Neural cell (in vitro differentiated cells): ENCODE data around the gene KLHDC1.

Source experiments
- TAF1 ChIP-seq: IDR thresholded peaks from 2 replicates; pipeline ENCODE4 v1.6.1; 2012; ENCODE audit warnings: low read depth
- TF ChIP-seq, protein P1 (sequence below): fragments of 450-650 bp; IDR thresholded peaks from 2 replicates; pipeline ENCODE4 v1.5.1; 2014; ENCODE audit warnings: antibody characterized with exemption, mild to moderate bottlenecking, moderate library complexity; ENCODE audit not compliant: poor library complexity, severe bottlenecking

DNA sequence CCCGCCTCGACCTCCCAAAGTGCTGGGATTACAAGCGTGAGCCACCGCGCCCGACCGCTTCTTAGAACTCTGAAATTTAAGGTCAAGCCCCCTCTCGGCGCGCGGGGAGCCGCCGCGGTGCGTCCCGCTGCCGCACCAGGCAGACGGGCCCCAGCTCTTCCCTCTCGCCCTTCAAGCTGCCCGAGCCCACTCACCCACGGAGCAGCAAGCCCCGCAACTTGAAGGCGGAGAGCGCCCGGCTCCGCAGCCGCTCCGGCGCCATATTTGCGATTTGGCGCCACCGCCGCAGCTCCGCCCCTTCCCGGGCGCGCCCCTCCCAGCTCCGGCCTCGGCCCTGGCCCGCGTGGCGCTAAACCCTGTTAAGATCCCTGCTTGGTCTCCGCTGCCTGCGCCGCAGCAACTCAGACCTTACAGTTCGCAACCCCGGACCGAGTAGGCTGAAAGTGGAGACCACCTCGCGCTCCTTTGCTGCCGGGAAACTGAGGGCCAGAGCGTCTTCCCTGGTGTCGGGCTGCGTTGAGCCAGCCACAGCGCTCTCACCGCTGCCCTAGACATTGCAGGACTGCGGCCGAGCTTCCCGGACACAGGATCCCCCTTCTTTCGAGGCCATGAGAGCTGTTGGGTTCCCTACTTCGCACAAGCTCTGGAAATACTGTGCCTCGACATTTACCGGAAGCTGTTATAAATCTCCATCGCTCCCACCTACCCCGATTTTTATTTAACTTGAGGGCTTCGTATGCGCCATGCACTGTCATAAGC is 4.8 kb upstream of the KLHDC1 start, which contains the start of gene POLE2:
- no peak for TF ChIP-seq TAF1
- TF ChIP-seq, protein P1, sequence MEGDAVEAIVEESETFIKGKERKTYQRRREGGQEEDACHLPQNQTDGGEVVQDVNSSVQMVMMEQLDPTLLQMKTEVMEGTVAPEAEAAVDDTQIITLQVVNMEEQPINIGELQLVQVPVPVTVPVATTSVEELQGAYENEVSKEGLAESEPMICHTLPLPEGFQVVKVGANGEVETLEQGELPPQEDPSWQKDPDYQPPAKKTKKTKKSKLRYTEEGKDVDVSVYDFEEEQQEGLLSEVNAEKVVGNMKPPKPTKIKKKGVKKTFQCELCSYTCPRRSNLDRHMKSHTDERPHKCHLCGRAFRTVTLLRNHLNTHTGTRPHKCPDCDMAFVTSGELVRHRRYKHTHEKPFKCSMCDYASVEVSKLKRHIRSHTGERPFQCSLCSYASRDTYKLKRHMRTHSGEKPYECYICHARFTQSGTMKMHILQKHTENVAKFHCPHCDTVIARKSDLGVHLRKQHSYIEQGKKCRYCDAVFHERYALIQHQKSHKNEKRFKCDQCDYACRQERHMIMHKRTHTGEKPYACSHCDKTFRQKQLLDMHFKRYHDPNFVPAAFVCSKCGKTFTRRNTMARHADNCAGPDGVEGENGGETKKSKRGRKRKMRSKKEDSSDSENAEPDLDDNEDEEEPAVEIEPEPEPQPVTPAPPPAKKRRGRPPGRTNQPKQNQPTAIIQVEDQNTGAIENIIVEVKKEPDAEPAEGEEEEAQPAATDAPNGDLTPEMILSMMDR: peak; percentile 52
